Thyroid gland (tissue), 4 donors: ENCODE measurements around the gene RAPGEF6. TPM values are rescaled to one million over a fixed set of nuclear protein-coding genes. Genes with fewer than 3 reads are reported as not detected.

ENCODE experiments used
- DNase-seq, 2 donors: peaks; one replicate each; pipeline ENCODE4 v3.0.0-alpha.2; 2019
- H3K27ac ChIP-seq, 3 donors: fragments of 200-600 bp; sonication (generic); 1 replicate in 2 of 3; 2 replicates in 1 of 3; pipeline ENCODE4 v1.5.1; 2016 to 2019; ENCODE audit warnings: mild to moderate bottlenecking in 1 of 3, moderate library complexity in 1 of 3
- H3K27me3 ChIP-seq: fragments of 200-600 bp; sonication (generic); one replicate; pipeline ENCODE4 v1.5.1; 2019
- H3K36me3 ChIP-seq, 2 donors: fragments of 200-600 bp; sonication (generic); one replicate each; pipeline ENCODE4 v1.5.1; 2016 to 2019
- H3K4me1 ChIP-seq, 2 donors: fragments of 200-600 bp; sonication (generic); one replicate each; pipeline ENCODE4 v1.5.1; 2017 to 2019
- H3K4me3 ChIP-seq, 3 donors: fragments of 200-600 bp; sonication (generic); replicated peaks in 1 of 3; 1 replicate in 2 of 3; 2 replicates in 1 of 3; pipeline ENCODE4 v1.5.1; 2016; ENCODE audit warnings: mild to moderate bottlenecking in 1 of 3
- H3K9me3 ChIP-seq: fragments of 200-600 bp; sonication (generic); one replicate; pipeline ENCODE4 v1.5.1; 2017
- CTCF ChIP-seq, 6 experiments: fragments of 200-600 bp in 3 of 6; fragments of 450-650 bp in 3 of 6; sonication (generic) in 3 of 6; IDR thresholded peaks; one replicate each; pipeline ENCODE4 v1.5.1; 2016 to 2019; ENCODE audit warnings: antibody characterized with exemption in 6 of 6, mild to moderate bottlenecking in 2 of 6, inconsistent platforms in 1 of 6, moderate library complexity in 1 of 6
- POLR2A ChIP-seq, 2 donors: fragments of 450-650 bp; IDR thresholded peaks; one replicate each; pipeline ENCODE4 v1.6.1; 2017; ENCODE audit warnings: antibody characterized with exemption in 2 of 2, mild to moderate bottlenecking in 2 of 2, moderate library complexity in 1 of 2
- WGBS, 2 donors: methylation state at CpG; one replicate each; pipeline ENCODE4 v1.1.5; 2017; 5-methylcytosine and 5-hydroxymethylcytosine counted together
- intact Hi-C: fragments of 100-400 bp; cut with DNase I; formaldehyde crosslinking; loops from one replicate; pipeline ENCODE4 v1.15.1; 2023
- total RNA-seq, 4 donors: library from RNA; depleted of rRNA; stranded (reverse); fragments of >200 nt; gene quantifications; one replicate each; pipeline ENCODE4 v1.2.3, GENCODE V29; 2016

Gene RAPGEF6
- total RNA-seq, 4 donors from 2014 or later = 20.2 to 36.4 (median 25.2) TPM

- Histone ChIP-seq H3K27me3 (no peaks in the 10 kb centered on the region), H3K27ac (no peak overlapping the region), H3K4me1 (no peaks in the 10 kb centered on the region), H3K9me3 (no peaks in the 10 kb centered on the region), H3K36me3 (peaks cover 0 to 6% of the 10 kb centered on the region in 2 donors), H3K4me3 (no peak overlapping the region)
- WGBS, 2 donors = 93 to 94% methylated on average over 1 of the region's 1 CpG
- TF ChIP-seq CTCF (IDR thresholded peaks at IDR 0.05) (no peak), POLR2A (IDR thresholded peaks at IDR 0.05) (no peak)
- intact Hi-C loops = no loop called here
- no peak for DNase-seq
Measured at GRCh38 chr5:131644370-131644769, 9.3 kb upstream of the RAPGEF6 start.

- TF ChIP-seq POLR2A (IDR thresholded peaks at IDR 0.05) (no peak), CTCF (IDR thresholded peaks at IDR 0.05) (no peak)
Measured at GRCh38 chr5:131641494-131641893, 6.5 kb upstream of the RAPGEF6 start.

GRCh38 chr5:131640043-131640856, 5.2 kb upstream of the RAPGEF6 start:
- TF ChIP-seq POLR2A (IDR thresholded peaks at IDR 0.05) = no peak
- TF ChIP-seq CTCF (IDR thresholded peaks at IDR 0.05) = no peak
- peaks cover 0 to 6% of the 10 kb centered on the region in 2 donors for H3K36me3 ChIP-seq
- no peaks in the 10 kb centered on the region for H3K9me3 ChIP-seq
- no peak overlapping the region for H3K27ac ChIP-seq
- H3K4me3 ChIP-seq = no peak overlapping the region
- 80 to 81% methylated on average over 5 of the region's 5 CpGs for WGBS, 2 donors
- no peak for DNase-seq
- H3K4me1 ChIP-seq = peaks cover 0 to 8% of the 10 kb centered on the region in 2 donors
- intact Hi-C loops = no loop called here
- H3K27me3 ChIP-seq = no peaks in the 10 kb centered on the region

More at GRCh38 chr5:131641494-131641893, 6.5 kb upstream of the RAPGEF6 start:
- Histone ChIP-seq H3K4me3 (no peak overlapping the region), H3K27me3 (no peaks in the 10 kb centered on the region), H3K9me3 (no peaks in the 10 kb centered on the region), H3K36me3 (peaks cover 0 to 6% of the 10 kb centered on the region in 2 donors), H3K4me1 (peaks cover 0 to 3% of the 10 kb centered on the region in 2 donors), H3K27ac (no peak overlapping the region)
- 100% methylated on average over 1 of the region's 1 CpG for whole genome bisulfite sequencing, 2 donors
- DNase-seq = no peak
- intact Hi-C loops = no loop called here

GRCh38 chr5:131639148-131639547, 4.1 kb upstream of the RAPGEF6 start:
- no peaks in the 10 kb centered on the region for H3K27me3 ChIP-seq
- H3K4me1 ChIP-seq = peaks cover 1 to 9% of the 10 kb centered on the region in 2 donors
- no peaks in the 10 kb centered on the region for H3K36me3 ChIP-seq
- DNase-seq = no peak
- intact Hi-C loops = loop anchor here (10.0 kb wide), 1 partner anchor 156 kb away; the partner anchor contains the start of gene FNIP1
- TF ChIP-seq POLR2A (IDR thresholded peaks at IDR 0.05) (no peak), CTCF (IDR thresholded peaks at IDR 0.05) (no peak)
- no peak overlapping the region for H3K27ac ChIP-seq
- H3K9me3 ChIP-seq = no peaks in the 10 kb centered on the region
- H3K4me3 ChIP-seq = no peak overlapping the region

GRCh38 chr5:131637694-131638093, 2.7 kb upstream of the RAPGEF6 start:
- intact Hi-C loops = loop anchor here (10.0 kb wide), 1 partner anchor 157 kb away; the partner anchor contains the start of gene FNIP1
- DNase-seq = no peak
- Histone ChIP-seq H3K27me3 (no peaks in the 10 kb centered on the region), H3K36me3 (no peaks in the 10 kb centered on the region), H3K4me1 (peaks cover 9 to 24% of the 10 kb centered on the region in 2 donors), H3K9me3 (no peaks in the 10 kb centered on the region), H3K4me3 (no peak overlapping the region), H3K27ac (no peak overlapping the region)
- 78 to 88% methylated on average over 4 of the region's 4 CpGs for WGBS, 2 donors
- no peak for TF ChIP-seq POLR2A (IDR thresholded peaks at IDR 0.05)
- no peak for TF ChIP-seq CTCF (IDR thresholded peaks at IDR 0.05)
